PC-3 (cell line): Measurements from ENCODE around the gene AMZ1. TPM values are rescaled to one million over a fixed set of nuclear protein-coding genes. Genes with fewer than 3 reads are reported as not detected.

ENCODE experiments used
- ATAC-seq: fragments of 200-7000 bp; cut with Tn5 transposase; 2 replicates; pipeline ENCODE4 v1.9.1; 2020; ENCODE audit warnings: mild to moderate bottlenecking, moderate library complexity
- BruUV-seq: library from RNA; stranded (reverse); fragments of 400-500 nt; replicated peaks from 2 replicates; lab custom pipeline; 2021; lab: Mats Ljungman, UMichigan
- CTCF ChIA-PET: fragments of 300-600 bp; sonication (Branson Sonifier 250); formaldehyde crosslinking; loops from one replicate; lab custom pipeline; 2022; ENCODE audit warnings: antibody characterized with exemption; lab: Charles Lee
- POLR2A ChIA-PET: fragments of 300-600 bp; sonication (Branson Sonifier 250); formaldehyde crosslinking; loops from one replicate; lab custom pipeline; 2022; ENCODE audit warnings: antibody characterized with exemption; ENCODE audit not compliant: unreplicated experiment; lab: Charles Lee
- DNase-seq: peaks from one replicate; pipeline ENCODE4 v3.0.0-alpha.2; 2015
- H2AFZ ChIP-seq: fragments of 300-600 bp; sonication (generic); 2 replicates; pipeline ENCODE4 v1.6.0; 2016; ENCODE audit warnings: antibody characterized with exemption, low read length
- H3F3A ChIP-seq: fragments of 300-600 bp; sonication (generic); one replicate; pipeline ENCODE4 v1.6.0; 2017; ENCODE audit warnings: antibody characterized with exemption, low read length, control low read depth, mild to moderate bottlenecking; ENCODE audit not compliant: unreplicated experiment
- H3K27ac ChIP-seq: fragments of 300-600 bp; sonication (generic); 2 replicates; pipeline ENCODE4 v1.5.1; 2016; ENCODE audit warnings: mild to moderate bottlenecking, low read length
- H3K27me3 ChIP-seq: fragments of 300-600 bp; sonication (generic); 2 replicates; pipeline ENCODE4 v1.6.1; 2016; ENCODE audit warnings: low read length, mixed read lengths
- H3K36me3 ChIP-seq: fragments of 300-600 bp; sonication (generic); 2 replicates; pipeline ENCODE4 v1.6.1; 2016; ENCODE audit warnings: low read depth, mixed run types, low read length, mixed read lengths
- H3K4me1 ChIP-seq: fragments of 300-600 bp; sonication (generic); 2 replicates; pipeline ENCODE4 v1.5.1; 2016; ENCODE audit warnings: low read length; ENCODE audit not compliant: insufficient read depth
- H3K4me2 ChIP-seq: fragments of 300-600 bp; sonication (generic); 2 replicates; pipeline ENCODE4 v1.6.0; 2016; ENCODE audit warnings: low read length
- H3K4me3 ChIP-seq: fragments of 300-600 bp; sonication (generic); 2 replicates; pipeline ENCODE4 v1.5.1; 2016; ENCODE audit warnings: mild to moderate bottlenecking, low read length, mixed read lengths
- H3K79me2 ChIP-seq: fragments of 300-600 bp; sonication (generic); 2 replicates; pipeline ENCODE4 v1.6.1; 2017; ENCODE audit warnings: low read length, mixed read lengths
- H3K9ac ChIP-seq: fragments of 300-600 bp; sonication (generic); 2 replicates; pipeline ENCODE4 v1.6.0; 2016; ENCODE audit warnings: mild to moderate bottlenecking, low read length
- H3K9me2 ChIP-seq: fragments of 300-600 bp; sonication (generic); replicated peaks from 2 replicates; pipeline ENCODE4 v1.6.1; 2016; ENCODE audit warnings: mixed run types, low read length, mixed read lengths
- H3K9me3 ChIP-seq: fragments of 300-600 bp; sonication (generic); 2 replicates; pipeline ENCODE4 v1.6.1; 2016; ENCODE audit warnings: low read length, mixed read lengths
- H4K20me1 ChIP-seq: fragments of 300-600 bp; sonication (generic); 2 replicates; pipeline ENCODE4 v1.6.1; 2016; ENCODE audit warnings: low read length, mixed read lengths
- CTCF ChIP-seq: fragments of 300-600 bp; sonication (generic); conservative IDR thresholded peaks from 2 replicates; pipeline ENCODE4 v1.5.1; 2017; ENCODE audit warnings: antibody characterized with exemption, low read depth, mild to moderate bottlenecking, low read length
- EZH2 ChIP-seq: fragments of 300-600 bp; sonication (generic); IDR thresholded peaks from one replicate; pipeline ENCODE4 v1.6.1; 2017; ENCODE audit warnings: antibody characterized with exemption, mild to moderate bottlenecking, low read length; ENCODE audit not compliant: unreplicated experiment
- EZH2phosphoT487 ChIP-seq: fragments of 300-600 bp; sonication (generic); IDR thresholded peaks from 2 replicates; pipeline ENCODE4 v1.6.1; 2018; ENCODE audit warnings: mild to moderate bottlenecking, antibody characterized with exemption, low read length, borderline replicate concordance
- intact Hi-C: fragments of 100-400 bp; cut with micrococcal nuclease; formaldehyde crosslinking; loops from 2 replicates; pipeline ENCODE4 v1.9.0; 2023
- total RNA-seq: library from RNA; depleted of rRNA; stranded (reverse); fragments of >200 nt; gene quantifications from 2 replicates; pipeline ENCODE4 v1.2.3, GENCODE V29; 2014

Gene AMZ1
- total RNA-seq, 1 experiment from 2014 or later: not detected

- H3K4me1 ChIP-seq: no peaks in the 10 kb centered on the region
- no peaks in the 10 kb centered on the region for H3K79me2 ChIP-seq
- H3K9ac ChIP-seq: no peak overlapping the region
- H3K36me3 ChIP-seq: no peaks in the 10 kb centered on the region
- no peaks in the 10 kb centered on the region for H3F3A ChIP-seq
- no peak for TF ChIP-seq EZH2phosphoT487
- TF ChIP-seq EZH2: no peak
- TF ChIP-seq CTCF: no peak
- CTCF ChIA-PET: no interaction called here
- H3K9me2 ChIP-seq: no peaks in the 10 kb centered on the region
- H2AFZ ChIP-seq: no peak overlapping the region
- H3K9me3 ChIP-seq: no peaks in the 10 kb centered on the region
- intact Hi-C loops: no loop called here
- no peak for ATAC-seq
- no peak overlapping the region for H3K27ac ChIP-seq
- no TSS peak for BruUV-seq
- H4K20me1 ChIP-seq: no peaks in the 10 kb centered on the region
- no peak overlapping the region for H3K4me2 ChIP-seq
- POLR2A ChIA-PET: interaction anchor here (0.6 kb wide), 1 partner anchor 48 kb away, joined by 6 read pairs; no protein-coding TSS in a partner anchor
- no peaks in the 10 kb centered on the region for H3K27me3 ChIP-seq
- DNase-seq: no peak
- H3K4me3 ChIP-seq: no peak overlapping the region
Measured at GRCh38 chr7:2711895-2712675, 24.1 kb downstream of the AMZ1 start.

- BruUV-seq: no TSS peak
- ChIA-PET CTCF (no interaction called here), POLR2A (no interaction called here)
- no peaks in the 10 kb centered on the region for H3K9me3 ChIP-seq
- H3K36me3 ChIP-seq: no peaks in the 10 kb centered on the region
- H3F3A ChIP-seq: no peaks in the 10 kb centered on the region
- no peaks in the 10 kb centered on the region for H3K4me1 ChIP-seq
- no peaks in the 10 kb centered on the region for H3K27me3 ChIP-seq
- H3K79me2 ChIP-seq: no peaks in the 10 kb centered on the region
- DNase-seq (no peak), ATAC-seq (no peak)
- H3K9ac ChIP-seq: no peak overlapping the region
- no peaks in the 10 kb centered on the region for H3K9me2 ChIP-seq
- H3K4me3 ChIP-seq: no peak overlapping the region
- H4K20me1 ChIP-seq: no peaks in the 10 kb centered on the region
- intact Hi-C loops: no loop called here
- TF ChIP-seq CTCF (no peak), EZH2phosphoT487 (no peak), EZH2 (no peak)
- no peak overlapping the region for H3K27ac ChIP-seq
- no peak overlapping the region for H3K4me2 ChIP-seq
- H2AFZ ChIP-seq: no peak overlapping the region
Measured at GRCh38 chr7:2713370-2713769, 25.4 kb downstream of the AMZ1 start.

GRCh38 chr7:2713978-2714377 is 26.0 kb downstream of the AMZ1 start:
- ChIA-PET POLR2A (no interaction called here), CTCF (no interaction called here)
- DNase-seq (no peak), ATAC-seq (no peak)
- no TSS peak for BruUV-seq
- H3K4me2 ChIP-seq: no peak overlapping the region
- H3K79me2 ChIP-seq: no peaks in the 10 kb centered on the region
- intact Hi-C loops: no loop called here
- no peaks in the 10 kb centered on the region for H3F3A ChIP-seq
- H3K4me3 ChIP-seq: no peak overlapping the region
- H4K20me1 ChIP-seq: no peaks in the 10 kb centered on the region
- no peaks in the 10 kb centered on the region for H3K9me2 ChIP-seq
- no peaks in the 10 kb centered on the region for H3K9me3 ChIP-seq
- TF ChIP-seq EZH2: no peak
- no peak for TF ChIP-seq CTCF
- no peak for TF ChIP-seq EZH2phosphoT487
- H2AFZ ChIP-seq: no peak overlapping the region
- no peaks in the 10 kb centered on the region for H3K27me3 ChIP-seq
- H3K9ac ChIP-seq: no peak overlapping the region
- H3K4me1 ChIP-seq: no peaks in the 10 kb centered on the region
- no peak overlapping the region for H3K27ac ChIP-seq
- no peaks in the 10 kb centered on the region for H3K36me3 ChIP-seq
